Measurements from ENCODE around the gene TAS2R60.

- TF ChIP-seq CTCF (IDR thresholded peaks at IDR 0.05): no peak
- TF ChIP-seq EP300 (IDR thresholded peaks at IDR 0.05): no peak
Observed at GRCh38 chr7:143417734-143418383, 25.4 kb upstream of the TAS2R60 start.

Measured in esophagus muscularis mucosa (tissue), 3 donors.